Midbrain (tissue), 1 donor: ENCODE results near the gene CFAP57.
"Not testable (repeated sequence)": the region's sequence is repeated elsewhere in the genome, so short reads cannot be mapped to it uniquely, and the experiment has no call there.

Experiments used
- DNase-seq: peaks from one replicate; lab custom pipeline; 2025; lab: John Stamatoyannopoulos, UW

The CFAP57 gene

GRCh38 chr1:43171876-43172526, at the start of gene CFAP57, which contains the start of gene EBNA1BP2:
TSS of gene CFAP57 (plus strand) at chr1:43172330. CDS start at chr1:43172754, 424 bp downstream.
TSS of gene EBNA1BP2 (minus strand) at chr1:43172290. CDS start at chr1:43172118, 172 bp downstream.
- DNase-seq, result peak; percentile 93

DNA sequence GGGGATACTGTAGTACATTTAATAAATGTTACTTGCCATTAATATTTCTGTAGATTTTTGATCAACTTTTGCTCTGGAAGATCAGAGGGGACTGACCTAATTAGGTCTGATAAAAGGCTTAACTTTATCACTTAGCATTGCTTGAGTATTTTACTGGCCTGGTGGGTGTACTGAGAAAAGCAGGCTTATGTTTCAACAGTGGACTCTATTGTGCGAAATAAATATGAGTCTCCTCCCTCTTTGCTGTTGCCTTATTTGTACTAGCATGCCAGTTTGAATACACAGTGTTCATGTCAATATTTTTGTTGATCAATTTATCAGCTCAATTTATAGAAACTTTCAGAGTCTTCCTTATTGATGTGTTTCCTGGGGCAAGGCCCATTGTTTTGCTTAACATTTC, 49.1 kb upstream of the CFAP57 start:
- no peak for DNase-seq

- DNase-seq, result no peak
Observed at GRCh38 chr1:43128816-43129215, 43.3 kb upstream of the CFAP57 start.

GRCh38 chr1:43129426-43129825, 42.7 kb upstream of the CFAP57 start:
- DNase-seq, result no peak

- no peak for DNase-seq
Observed at GRCh38 chr1:43134068-43134467, 38.1 kb upstream of the CFAP57 start.

GRCh38 chr1:43134640-43135039, 37.5 kb upstream of the CFAP57 start:
- DNase-seq, result no peak

GRCh38 chr1:43135857-43136781, 36.0 kb upstream of the CFAP57 start:
- no peak for DNase-seq

DNA sequence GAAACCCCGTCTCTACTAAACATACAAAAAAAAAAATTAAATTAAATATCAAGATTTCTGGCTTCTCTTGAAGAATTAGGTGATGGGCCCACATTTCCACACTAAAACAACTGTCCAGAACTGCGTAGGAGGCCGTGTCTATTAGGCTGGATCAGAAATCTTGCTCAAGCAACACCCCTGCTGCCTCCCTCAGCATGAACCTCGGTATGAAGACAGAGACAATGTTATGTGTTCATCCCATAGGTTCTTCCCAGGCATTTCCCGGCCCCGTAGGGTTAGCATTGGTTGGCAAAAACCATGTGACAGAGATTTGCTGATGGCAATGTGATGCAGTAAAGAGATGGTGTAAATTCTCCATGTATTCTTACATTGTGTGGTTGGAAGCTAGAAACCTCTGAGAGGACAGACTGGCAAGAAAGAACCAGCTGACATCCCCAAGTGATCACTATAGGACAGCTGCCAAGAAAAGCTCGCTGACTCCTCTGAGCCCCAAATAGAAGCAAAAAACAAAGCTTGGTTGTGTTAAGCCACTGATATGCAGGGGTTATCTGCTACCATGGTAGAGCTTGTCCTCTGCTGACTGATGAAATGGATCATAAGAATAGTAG, 34.6 kb upstream of the CFAP57 start:
- peak; percentile 49 for DNase-seq

GRCh38 chr1:43139295-43139694, 32.8 kb upstream of the CFAP57 start:
- DNase-seq, result not testable (repeated sequence)

DNA sequence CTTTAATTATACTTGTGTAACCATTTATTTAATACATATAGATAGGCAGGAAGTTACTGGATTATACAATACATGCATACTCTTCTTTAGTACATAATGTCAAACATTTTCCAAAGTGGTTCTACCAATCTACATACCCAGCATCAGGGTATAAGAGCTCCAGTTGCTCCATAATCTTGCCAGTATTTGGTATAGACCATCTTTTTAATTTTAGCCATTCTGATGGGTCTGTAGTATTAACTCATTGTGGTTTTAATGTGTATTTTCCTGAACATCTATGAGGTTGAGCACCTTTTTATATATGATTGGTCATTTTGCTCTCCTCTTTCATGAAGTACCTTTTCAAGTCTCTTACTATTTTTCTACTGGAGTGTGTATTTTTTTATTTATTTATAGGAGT, 32.1 kb upstream of the CFAP57 start:
- no peak for DNase-seq

- no peak for DNase-seq
Observed at GRCh38 chr1:43140583-43140982, 31.5 kb upstream of the CFAP57 start.

DNA sequence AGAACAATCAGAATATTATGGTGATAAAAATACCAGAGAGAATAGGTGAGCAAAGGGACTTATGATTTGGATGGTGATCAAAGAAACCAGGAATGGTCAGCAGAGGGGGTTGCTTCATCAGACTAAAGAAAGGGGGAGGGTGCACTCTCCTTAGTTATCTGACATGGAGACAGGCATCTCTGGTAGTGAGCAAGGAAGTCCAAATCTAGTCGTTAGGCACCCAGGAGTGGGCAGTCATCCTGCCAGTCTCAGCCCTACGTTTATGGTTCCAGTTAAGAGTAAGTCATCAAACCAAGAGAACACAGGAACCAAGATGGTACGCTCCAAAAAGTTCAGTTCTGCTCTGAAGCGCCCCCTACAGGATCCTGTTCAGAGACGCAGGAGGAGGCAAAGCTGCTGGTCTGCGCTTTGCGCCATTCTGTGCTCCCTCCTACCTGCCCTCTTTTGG, 28.7 kb upstream of the CFAP57 start:
- DNase-seq, result no peak

GRCh38 chr1:43144237-43144636, 27.9 kb upstream of the CFAP57 start:
- DNase-seq, result no peak

DNA sequence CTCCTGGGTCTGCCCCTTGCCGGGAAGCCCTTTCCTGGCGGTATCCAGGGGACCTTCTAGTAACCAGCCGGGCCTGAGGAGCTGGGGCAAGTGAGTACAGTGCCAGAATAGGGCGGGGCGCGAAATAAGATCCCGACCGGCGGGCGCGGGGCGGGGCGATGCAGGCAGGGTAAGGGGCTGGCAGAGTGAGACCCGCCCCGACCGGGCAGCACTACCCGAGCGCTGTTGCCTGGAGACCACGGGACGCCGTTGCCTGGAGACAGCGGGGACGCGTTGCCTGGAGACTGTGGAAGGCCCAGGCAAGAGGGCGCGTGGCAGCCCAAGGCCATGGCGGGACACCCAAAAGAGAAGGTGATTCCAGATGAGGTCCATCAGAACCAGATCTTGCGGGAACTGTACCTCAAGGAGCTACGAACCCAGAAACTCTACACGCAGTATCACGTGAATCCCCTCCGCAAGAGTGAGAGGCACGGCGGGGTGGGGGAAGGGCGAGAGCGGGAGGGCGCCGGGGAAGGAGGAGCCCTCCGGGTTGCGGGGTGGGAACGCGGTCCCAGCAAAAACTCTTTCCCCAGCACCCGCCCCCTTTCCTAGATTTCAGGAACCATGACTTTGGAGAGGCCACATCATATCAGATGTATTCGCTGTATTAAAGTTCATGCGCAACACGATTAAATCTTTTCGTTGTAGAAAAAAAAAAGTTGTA, 24.4 kb upstream of the CFAP57 start:
- DNase-seq, result peak; percentile 24

DNA sequence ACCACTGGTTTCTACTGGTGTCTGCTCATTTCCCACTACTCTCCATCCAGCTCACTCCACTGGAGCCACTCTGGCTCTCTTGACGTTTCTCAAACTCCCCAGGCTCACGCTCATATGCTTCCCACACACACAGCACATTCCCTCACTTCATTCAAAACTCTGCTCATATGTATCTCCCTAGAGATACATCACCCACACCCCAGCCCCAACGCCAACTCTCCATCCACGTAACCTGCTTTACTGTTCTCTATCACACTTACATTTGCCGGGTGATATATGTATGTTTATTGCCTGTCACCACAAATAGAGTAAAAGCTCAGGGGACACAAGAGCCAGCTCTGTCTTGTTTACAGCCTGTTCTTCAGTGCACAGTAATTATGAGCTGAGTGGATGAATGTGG, 22.2 kb upstream of the CFAP57 start:
- no peak for DNase-seq

GRCh38 chr1:43152866-43153265, 19.3 kb upstream of the CFAP57 start:
- no peak for DNase-seq

DNA sequence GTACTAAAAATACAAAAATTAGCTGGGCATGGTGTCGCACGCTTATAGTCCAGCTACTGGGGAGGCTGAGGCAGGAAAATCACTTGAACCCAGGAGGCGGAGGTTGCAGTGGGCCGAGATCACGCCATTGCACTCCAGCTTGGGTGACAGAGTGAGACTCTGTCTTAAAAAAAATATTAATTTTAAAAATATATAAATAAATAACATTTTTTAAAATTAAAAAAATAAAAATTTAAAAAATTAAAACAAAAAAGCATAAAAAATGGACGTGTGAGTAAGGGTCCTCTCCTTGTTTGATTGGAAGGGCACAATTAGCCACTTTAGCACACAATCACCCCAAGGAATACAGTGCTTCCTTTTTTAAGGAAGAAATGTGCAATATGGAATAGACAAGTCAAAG, 18.7 kb upstream of the CFAP57 start:
- no peak for DNase-seq

GRCh38 chr1:43156026-43156425, 16.1 kb upstream of the CFAP57 start:
- no peak for DNase-seq

DNA sequence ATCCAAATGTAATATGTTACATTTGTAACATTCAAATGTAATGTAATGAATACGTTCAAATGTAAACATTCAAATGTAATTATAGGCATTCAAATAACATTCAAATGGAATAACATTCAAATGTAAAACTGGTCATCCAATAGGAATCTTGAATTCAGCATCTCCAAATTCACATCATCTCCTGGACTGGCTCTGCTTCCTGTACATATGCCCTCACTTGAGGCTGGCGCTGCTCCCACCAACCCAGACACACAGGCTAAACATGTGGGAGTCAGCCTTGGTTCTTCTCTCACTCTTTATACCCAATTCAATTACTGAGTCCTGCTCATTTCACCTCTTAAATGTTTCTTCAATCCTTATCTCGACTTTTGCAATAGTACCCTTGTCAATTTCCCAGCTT, 7.0 kb upstream of the CFAP57 start:
- no peak for DNase-seq

DNA sequence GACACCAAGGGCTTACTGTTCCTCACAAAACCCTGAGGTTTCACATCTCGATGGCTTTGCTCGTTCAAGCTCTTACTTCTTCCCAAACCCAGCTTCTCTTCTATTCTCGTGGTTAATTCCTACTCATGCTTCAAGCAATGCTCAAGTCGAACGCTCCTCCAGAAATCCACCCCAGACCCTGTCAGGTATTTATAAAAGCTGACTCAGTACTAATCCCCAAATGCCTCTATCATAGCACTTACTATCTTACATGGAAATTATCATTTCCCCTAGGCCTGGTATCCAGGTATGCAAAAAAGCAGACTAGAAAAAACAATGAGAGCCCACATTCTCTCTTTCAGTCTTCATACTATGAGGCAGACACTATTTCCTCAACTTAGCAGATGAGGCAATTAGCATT, 6.4 kb upstream of the CFAP57 start:
- DNase-seq, result no peak

- no peak for DNase-seq
Observed at GRCh38 chr1:43171312-43171875, 736 bp upstream of the CFAP57 start.

GRCh38 chr1:43172527-43172972, 420 bp downstream of the CFAP57 start:
- DNase-seq, result peak; percentile 91
